Neural crest cell (in vitro differentiated cells): Measurements from ENCODE around the gene PNPLA7. TPM values are rescaled to one million over a fixed set of nuclear protein-coding genes. Genes with fewer than 3 reads are reported as not detected.

Experiments used
- DNase-seq: peaks from one replicate; pipeline ENCODE4 v3.0.0; 2021; ENCODE audit warnings: low read depth, mixed read lengths, low spot score
- H3K27ac Mint-ChIP-seq: one replicate; pipeline ENCODE4 v1.8.0; 2021; ENCODE audit warnings: mild to moderate bottlenecking, mixed read lengths; ENCODE audit not compliant: unreplicated experiment
- H3K27me3 Mint-ChIP-seq: 2 replicates; pipeline ENCODE4 v1.8.0; 2021; ENCODE audit warnings: low read depth, mild to moderate bottlenecking, mixed read lengths
- H3K36me3 Mint-ChIP-seq: 2 replicates; pipeline ENCODE4 v1.8.0; 2021; ENCODE audit warnings: low read depth, mild to moderate bottlenecking, mixed read lengths
- H3K4me1 Mint-ChIP-seq: 2 replicates; pipeline ENCODE4 v1.8.0; 2021; ENCODE audit warnings: mixed read lengths
- H3K4me3 Mint-ChIP-seq: one replicate; pipeline ENCODE4 v1.8.0; 2021; ENCODE audit warnings: mild to moderate bottlenecking, mixed read lengths
- H3K9me3 Mint-ChIP-seq: 2 replicates; pipeline ENCODE4 v1.8.0; 2021; ENCODE audit warnings: mixed read lengths
- total RNA-seq: library from RNA; stranded (reverse); gene quantifications from 2 replicates; pipeline ENCODE4 v1.2.1, GENCODE V29; 2021
- TF ChIP-seq, protein P1 (sequence below): fragments of 200-600 bp; sonication (generic); conservative IDR thresholded peaks from 2 replicates; pipeline ENCODE4 v1.5.0; 2021; ENCODE audit warnings: antibody characterized with exemption, mild to moderate bottlenecking

Gene PNPLA7
- total RNA-seq, 1 donor from 2014 or later, result 2.2 TPM

DNA sequence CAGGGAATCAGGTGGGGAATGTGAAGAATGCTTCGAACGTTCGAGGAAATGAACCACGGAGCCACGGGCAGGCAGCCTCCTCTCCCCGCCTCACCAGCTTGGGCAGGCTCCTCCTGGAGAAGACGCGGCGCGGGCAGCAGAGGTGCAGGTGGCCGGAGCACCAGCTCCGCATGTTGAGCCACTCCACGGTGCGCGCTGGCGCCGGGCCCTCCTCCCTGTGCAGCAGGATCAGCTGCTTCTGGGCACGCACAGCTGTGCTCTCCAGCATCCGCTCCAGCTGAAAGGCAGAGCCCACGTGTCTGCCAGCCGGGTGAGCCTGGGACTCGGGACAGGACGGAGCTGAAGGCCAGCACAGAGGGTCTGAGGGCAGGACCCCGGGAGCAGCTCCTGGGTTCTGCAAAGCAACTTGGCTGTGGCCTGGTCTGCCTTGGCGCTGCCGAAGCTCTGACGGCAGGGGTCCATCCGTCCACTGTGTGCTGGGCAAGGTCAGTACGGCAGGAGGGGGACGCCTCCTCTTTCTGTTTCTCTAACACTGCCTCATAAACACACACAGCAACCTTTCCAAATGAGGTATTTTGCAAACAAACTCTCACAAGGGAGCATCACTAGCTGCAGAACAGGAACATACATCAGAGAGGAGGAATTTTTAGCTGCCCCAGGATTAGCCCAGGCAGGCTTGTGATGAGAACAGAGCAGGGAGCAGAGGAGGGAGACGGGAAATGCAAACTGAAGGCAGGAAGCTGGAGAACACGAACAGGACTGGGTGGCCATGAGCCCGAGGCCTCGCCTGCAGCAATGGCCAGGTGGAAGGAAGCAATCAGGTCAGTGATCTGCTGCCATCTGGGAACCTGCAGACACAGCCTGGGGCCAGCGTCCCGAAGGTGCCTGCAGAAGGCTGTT lies 71.0 kb downstream of the PNPLA7 start:
- Mint-ChIP-seq H3K4me3 (no peak overlapping the region), H3K27ac (no peak overlapping the region), H3K9me3 (peaks cover 8% of the 10 kb centered on the region), H3K36me3 (peaks cover 9% of the 10 kb centered on the region), H3K27me3 (no peaks in the 10 kb centered on the region), H3K4me1 (peaks cover 11% of the 10 kb centered on the region)
- DNase-seq, result no peak
- TF ChIP-seq, protein P1, sequence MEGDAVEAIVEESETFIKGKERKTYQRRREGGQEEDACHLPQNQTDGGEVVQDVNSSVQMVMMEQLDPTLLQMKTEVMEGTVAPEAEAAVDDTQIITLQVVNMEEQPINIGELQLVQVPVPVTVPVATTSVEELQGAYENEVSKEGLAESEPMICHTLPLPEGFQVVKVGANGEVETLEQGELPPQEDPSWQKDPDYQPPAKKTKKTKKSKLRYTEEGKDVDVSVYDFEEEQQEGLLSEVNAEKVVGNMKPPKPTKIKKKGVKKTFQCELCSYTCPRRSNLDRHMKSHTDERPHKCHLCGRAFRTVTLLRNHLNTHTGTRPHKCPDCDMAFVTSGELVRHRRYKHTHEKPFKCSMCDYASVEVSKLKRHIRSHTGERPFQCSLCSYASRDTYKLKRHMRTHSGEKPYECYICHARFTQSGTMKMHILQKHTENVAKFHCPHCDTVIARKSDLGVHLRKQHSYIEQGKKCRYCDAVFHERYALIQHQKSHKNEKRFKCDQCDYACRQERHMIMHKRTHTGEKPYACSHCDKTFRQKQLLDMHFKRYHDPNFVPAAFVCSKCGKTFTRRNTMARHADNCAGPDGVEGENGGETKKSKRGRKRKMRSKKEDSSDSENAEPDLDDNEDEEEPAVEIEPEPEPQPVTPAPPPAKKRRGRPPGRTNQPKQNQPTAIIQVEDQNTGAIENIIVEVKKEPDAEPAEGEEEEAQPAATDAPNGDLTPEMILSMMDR, result no peak

DNA sequence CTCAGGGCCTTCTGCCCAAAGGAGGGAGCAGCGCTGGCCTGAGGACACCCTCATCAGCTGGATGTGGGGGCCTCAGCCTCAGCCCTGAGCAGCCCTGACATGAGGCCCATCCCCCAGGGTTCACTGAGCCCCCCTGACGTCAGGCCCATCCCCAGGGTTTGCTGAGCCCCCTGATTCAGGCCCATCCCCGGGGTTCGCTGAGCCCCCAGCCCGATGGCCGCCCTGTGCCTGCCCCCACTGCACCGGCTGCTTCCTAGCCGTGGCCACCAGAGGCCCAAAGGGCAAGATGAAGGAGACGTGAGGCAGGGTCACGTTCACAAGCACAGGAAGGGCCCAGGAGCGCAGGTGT lies 71.6 kb downstream of the PNPLA7 start:
- DNase-seq, result no peak
- TF ChIP-seq, protein P1, result no peak
- Mint-ChIP-seq H3K4me1 (peaks cover 11% of the 10 kb centered on the region), H3K27me3 (no peaks in the 10 kb centered on the region), H3K4me3 (no peak overlapping the region), H3K9me3 (peaks cover 8% of the 10 kb centered on the region), H3K27ac (no peak overlapping the region), H3K36me3 (peaks cover 14% of the 10 kb centered on the region)

DNA sequence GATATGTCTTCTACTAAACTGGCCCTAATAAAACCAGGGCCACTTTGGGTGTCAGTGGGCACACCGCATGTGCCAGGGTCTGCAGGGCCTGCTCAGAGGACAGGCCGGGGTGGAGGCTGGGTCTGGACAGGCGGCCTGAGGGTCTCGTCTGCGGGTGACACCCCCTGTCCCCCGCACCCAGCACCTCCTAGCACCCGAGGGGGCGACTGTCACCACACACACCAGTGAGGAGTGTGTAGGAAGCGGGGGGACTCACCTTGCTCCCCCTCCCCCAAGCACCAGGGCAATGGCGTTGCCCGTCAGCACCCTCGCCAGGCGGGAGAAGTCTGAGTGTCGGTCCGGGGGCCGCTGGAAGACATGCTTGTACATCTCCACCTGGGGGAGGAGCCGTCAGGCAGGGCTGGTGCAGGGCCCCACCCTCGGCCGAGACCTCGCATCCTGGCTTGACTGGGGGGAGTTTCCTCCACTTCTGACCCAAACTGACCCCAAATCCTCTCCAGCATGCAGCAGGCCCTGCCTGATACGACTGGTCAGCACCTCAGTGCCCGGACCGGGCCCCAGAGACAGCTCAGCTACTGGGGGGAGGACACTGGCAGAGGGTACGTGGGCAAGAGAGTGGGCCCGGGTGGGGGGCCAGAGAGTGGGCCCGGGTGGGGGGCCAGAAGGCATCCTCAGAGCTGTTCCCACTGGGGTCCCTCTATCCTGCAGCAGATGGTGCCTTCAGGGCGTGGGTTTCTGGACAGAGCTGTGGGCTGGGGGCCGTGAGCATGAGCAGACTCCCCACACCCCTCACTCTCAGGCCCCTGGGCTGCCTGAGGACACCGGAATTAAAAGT lies 72.2 kb downstream of the PNPLA7 start:
- DNase-seq, result no peak
- TF ChIP-seq, protein P1, result no peak
- Mint-ChIP-seq H3K4me3 (no peak overlapping the region), H3K27ac (no peak overlapping the region), H3K27me3 (no peaks in the 10 kb centered on the region), H3K9me3 (peaks cover 10% of the 10 kb centered on the region), H3K4me1 (peaks cover 11% of the 10 kb centered on the region), H3K36me3 (peaks cover 18% of the 10 kb centered on the region)

DNA sequence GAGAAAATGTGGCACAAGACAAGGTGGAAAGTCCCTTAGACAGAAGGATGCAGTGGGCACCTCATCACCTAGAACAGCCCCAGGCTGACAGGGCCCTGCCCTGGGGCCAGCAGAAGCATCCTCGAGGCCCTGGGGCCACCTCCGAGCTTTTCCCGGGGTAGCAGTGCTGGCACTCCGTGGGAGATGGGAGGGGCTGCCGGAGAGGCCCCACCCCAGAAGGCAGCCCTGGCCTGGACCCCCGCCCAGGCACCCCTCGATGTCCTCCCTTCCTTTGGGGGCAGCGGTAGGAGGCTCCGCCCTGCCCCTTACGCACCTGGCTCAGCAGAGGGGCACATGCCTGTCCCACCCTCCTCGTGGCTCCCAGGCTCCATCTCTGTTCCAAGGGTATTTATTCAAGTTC lies 73.3 kb downstream of the PNPLA7 start:
- Mint-ChIP-seq H3K36me3 (peaks cover 20% of the 10 kb centered on the region), H3K4me3 (no peak overlapping the region)

DNA sequence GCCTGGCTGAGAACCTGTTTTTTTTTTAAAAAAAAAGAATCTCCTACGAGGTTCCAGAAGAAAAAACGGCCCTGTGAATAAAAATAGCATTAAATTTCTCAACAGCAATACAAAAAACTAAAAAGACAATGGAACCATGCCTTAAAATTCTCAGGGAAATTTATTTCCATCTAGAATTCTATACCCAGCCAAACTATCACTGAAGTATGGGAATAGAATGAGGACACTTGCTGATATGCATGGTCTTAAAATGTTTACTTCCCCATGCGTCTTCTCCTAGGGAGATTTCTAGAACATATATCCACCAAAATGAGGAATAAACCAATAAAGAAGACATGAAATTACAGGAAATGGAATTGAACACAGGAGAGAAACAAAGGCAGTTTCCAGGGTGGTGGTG lies 74.5 kb downstream of the PNPLA7 start:
- H3K27ac Mint-ChIP-seq, result no peak overlapping the region
- peaks cover 10% of the 10 kb centered on the region for H3K9me3 Mint-ChIP-seq
- H3K36me3 Mint-ChIP-seq, result peaks cover 20% of the 10 kb centered on the region
- peaks cover 5% of the 10 kb centered on the region for H3K4me1 Mint-ChIP-seq
- DNase-seq, result no peak
- no peaks in the 10 kb centered on the region for H3K27me3 Mint-ChIP-seq
- TF ChIP-seq, protein P1, result no peak
- no peak overlapping the region for H3K4me3 Mint-ChIP-seq

More for the DNA sequence above, 73.3 kb downstream of the PNPLA7 start:
- Mint-ChIP-seq H3K27ac (no peak overlapping the region), H3K9me3 (peaks cover 10% of the 10 kb centered on the region), H3K4me1 (peaks cover 6% of the 10 kb centered on the region), H3K27me3 (no peaks in the 10 kb centered on the region)
- no peak for DNase-seq
- TF ChIP-seq, protein P1, result no peak
